Measurements from ENCODE around the gene PAX5.

- TF ChIP-seq TAF1 (IDR thresholded peaks at IDR 0.05; ENCODE audit: borderline replicate concordance, insufficient read depth, low read length) = no peak
- TF ChIP-seq POLR2AphosphoS5 (IDR thresholded peaks at IDR 0.05; ENCODE audit: low read depth, low read length) = no peak
Observed at GRCh38 chr9:36874921-36875320, 159.1 kb downstream of the PAX5 start.

Data from PFSK-1 (cell line).